ENCODE measurements around the gene CTU2.

DNA sequence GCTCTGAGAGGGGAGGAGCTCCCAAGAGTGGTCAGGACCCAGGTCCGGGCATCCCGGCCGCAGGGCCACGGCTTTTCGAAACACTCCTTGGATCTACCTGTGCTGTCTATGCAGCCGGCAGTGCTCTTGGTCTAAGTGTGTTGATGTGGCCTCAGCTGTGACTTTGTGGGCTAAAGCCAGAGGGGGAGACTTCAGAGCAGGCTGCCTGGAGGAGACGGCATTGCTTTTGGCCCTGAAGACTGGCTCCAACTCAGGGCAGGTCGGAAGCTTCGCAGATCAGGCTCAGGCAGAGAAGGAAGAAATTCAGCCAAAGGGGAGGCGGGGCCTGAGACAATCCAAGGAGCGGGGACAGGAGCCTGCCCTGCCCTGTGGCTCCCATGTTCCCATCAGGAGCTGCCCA is 47.3 kb downstream of the CTU2 start:
- no peak for TF ChIP-seq POLR2A (IDR thresholded peaks at IDR 0.05; ENCODE audit: low read depth, low read length)
- no peak for TF ChIP-seq TAF1 (IDR thresholded peaks at IDR 0.05; ENCODE audit: low read depth, low read length)
- TF ChIP-seq POLR2AphosphoS5 (IDR thresholded peaks at IDR 0.05; ENCODE audit: low read depth, low read length), result no peak
- no peak for TF ChIP-seq SPI1 (IDR thresholded peaks at IDR 0.05; ENCODE audit: low read depth, low read length)

Data from GM12891 (cell line).